ENCODE results near the gene ROR1. TPM values are rescaled to one million over a fixed set of nuclear protein-coding genes. Genes with fewer than 3 reads are reported as not detected.

ROR1 gene
- total and polyA plus RNA-seq, 2 donors (not counting 1 experiment from before 2014, with no cell fraction given), result 14.5 to 16.5 TPM

- TF ChIP-seq EZH2 (IDR thresholded peaks at IDR 0.05; ENCODE audit: low read length, missing control alignments), result no peak
- TF ChIP-seq CTCF (conservative IDR thresholded peaks at IDR 0.05 in 1 of 2, IDR thresholded peaks at IDR 0.05 in 1 of 2; ENCODE audit: low read depth in 1 of 2, low read length in 2 of 2), result no peak
- Histone ChIP-seq H3K9ac (ENCODE audit: insufficient read depth, low read length) (no peak overlapping the region), H3K4me1 (ENCODE audit: control insufficient read depth, extremely low read depth, insufficient read depth, low read length) (peaks cover 8% of the 10 kb centered on the region), H3K4me3 (replicated peaks in 1 of 4; ENCODE audit: control extremely low read depth in 1 of 4, insufficient read depth in 1 of 4, low read depth in 3 of 4, low read length in 4 of 4) (no peak overlapping the region), H3K36me3 (ENCODE audit: control insufficient read depth, insufficient read depth, low read length) (no peaks in the 10 kb centered on the region), H3K27me3 (ENCODE audit: control insufficient read depth, insufficient read depth, low read length) (no peaks in the 10 kb centered on the region), H3K4me2 (ENCODE audit: extremely low read depth, insufficient read depth, low read length) (no peak overlapping the region), H3K79me2 (ENCODE audit: control insufficient read depth, insufficient read depth, low read length) (no peaks in the 10 kb centered on the region), H4K20me1 (ENCODE audit: control insufficient read depth, extremely low read depth, insufficient read depth, low read length) (no peaks in the 10 kb centered on the region), H2AFZ (ENCODE audit: low read length) (no peak overlapping the region), H3K9me3 (ENCODE audit: control insufficient read depth, insufficient read depth, low read depth, low read length) (no peaks in the 10 kb centered on the region), H3K27ac (ENCODE audit: insufficient read depth, low read length) (no peak overlapping the region)
- peak in 1 of 2 donors; percentile 74 for DNase-seq (ENCODE audit: low read depth in 2 of 2)
Measured at GRCh38 chr1:64004451-64005025, 230.7 kb downstream of the ROR1 start.

- no peak overlapping the region for H3K27ac ChIP-seq (ENCODE audit: insufficient read depth, low read length)
- no peaks in the 10 kb centered on the region for H4K20me1 ChIP-seq (ENCODE audit: control insufficient read depth, extremely low read depth, insufficient read depth, low read length)
- no peaks in the 10 kb centered on the region for H3K36me3 ChIP-seq (ENCODE audit: control insufficient read depth, insufficient read depth, low read length)
- no peak overlapping the region for H3K4me3 ChIP-seq (replicated peaks in 1 of 4; ENCODE audit: control extremely low read depth in 1 of 4, insufficient read depth in 1 of 4, low read depth in 3 of 4, low read length in 4 of 4)
- no peak for DNase-seq (ENCODE audit: low read depth in 2 of 2)
- no peak overlapping the region for H3K9ac ChIP-seq (ENCODE audit: insufficient read depth, low read length)
- peaks cover 8% of the 10 kb centered on the region for H3K4me1 ChIP-seq (ENCODE audit: control insufficient read depth, extremely low read depth, insufficient read depth, low read length)
- H3K79me2 ChIP-seq (ENCODE audit: control insufficient read depth, insufficient read depth, low read length), result no peaks in the 10 kb centered on the region
- no peak for TF ChIP-seq EZH2 (IDR thresholded peaks at IDR 0.05; ENCODE audit: low read length, missing control alignments)
- no peak overlapping the region for H3K4me2 ChIP-seq (ENCODE audit: extremely low read depth, insufficient read depth, low read length)
- H2AFZ ChIP-seq (ENCODE audit: low read length), result no peak overlapping the region
- no peaks in the 10 kb centered on the region for H3K27me3 ChIP-seq (ENCODE audit: control insufficient read depth, insufficient read depth, low read length)
- no peaks in the 10 kb centered on the region for H3K9me3 ChIP-seq (ENCODE audit: control insufficient read depth, insufficient read depth, low read depth, low read length)
Measured at GRCh38 chr1:64005801-64006200, 232.0 kb downstream of the ROR1 start.

- no peak overlapping the region for H2AFZ ChIP-seq (ENCODE audit: low read length)
- no peak overlapping the region for H3K4me3 ChIP-seq (replicated peaks in 1 of 4; ENCODE audit: control extremely low read depth in 1 of 4, insufficient read depth in 1 of 4, low read depth in 3 of 4, low read length in 4 of 4)
- peaks cover 7% of the 10 kb centered on the region for H3K4me1 ChIP-seq (ENCODE audit: control insufficient read depth, extremely low read depth, insufficient read depth, low read length)
- no peak overlapping the region for H3K4me2 ChIP-seq (ENCODE audit: extremely low read depth, insufficient read depth, low read length)
- no peaks in the 10 kb centered on the region for H3K27me3 ChIP-seq (ENCODE audit: control insufficient read depth, insufficient read depth, low read length)
- peak; percentile 44 to 82 for DNase-seq (ENCODE audit: low read depth in 2 of 2)
- H4K20me1 ChIP-seq (ENCODE audit: control insufficient read depth, extremely low read depth, insufficient read depth, low read length), result no peaks in the 10 kb centered on the region
- TF ChIP-seq CTCF (conservative IDR thresholded peaks at IDR 0.05 in 1 of 2, IDR thresholded peaks at IDR 0.05 in 1 of 2; ENCODE audit: low read depth in 1 of 2, low read length in 2 of 2) (no peak), EZH2 (IDR thresholded peaks at IDR 0.05; ENCODE audit: low read length, missing control alignments) (no peak)
- H3K9me3 ChIP-seq (ENCODE audit: control insufficient read depth, insufficient read depth, low read depth, low read length), result no peaks in the 10 kb centered on the region
- H3K9ac ChIP-seq (ENCODE audit: insufficient read depth, low read length), result no peak overlapping the region
- no peak overlapping the region for H3K27ac ChIP-seq (ENCODE audit: insufficient read depth, low read length)
- no peaks in the 10 kb centered on the region for H3K36me3 ChIP-seq (ENCODE audit: control insufficient read depth, insufficient read depth, low read length)
- H3K79me2 ChIP-seq (ENCODE audit: control insufficient read depth, insufficient read depth, low read length), result no peaks in the 10 kb centered on the region
Measured at GRCh38 chr1:64006276-64007051, 232.6 kb downstream of the ROR1 start.
